GM15510 (cell line): ENCODE data around the gene GGCT.

Experiments
- POLR2A ChIP-seq: IDR thresholded peaks from 3 replicates; pipeline ENCODE4 v1.6.1; 2011; ENCODE audit warnings: borderline replicate concordance; ENCODE audit not compliant: insufficient read length; ENCODE audit errors: extremely low read depth

GGCT gene

DNA sequence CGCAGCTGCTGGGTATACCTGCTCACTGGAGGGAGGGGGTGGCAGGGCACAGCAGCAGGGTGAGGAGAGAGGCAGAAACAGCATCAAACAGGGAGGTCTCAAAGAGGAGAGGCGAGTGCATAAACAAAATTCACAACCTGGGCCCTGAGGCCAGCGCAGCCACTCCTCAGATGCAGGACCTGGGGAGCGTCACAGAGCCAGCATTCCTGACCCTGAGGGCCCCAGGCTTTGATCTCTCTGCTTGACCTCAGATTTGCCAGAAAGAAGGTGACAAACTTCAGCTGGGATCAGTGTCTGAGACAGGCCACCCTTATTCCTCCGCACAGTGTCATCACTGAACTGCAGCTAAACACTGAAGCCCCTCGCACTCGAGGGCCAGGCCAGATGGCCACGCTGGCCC is 51.6 kb downstream of the GGCT start:
- no peak for TF ChIP-seq POLR2A

DNA sequence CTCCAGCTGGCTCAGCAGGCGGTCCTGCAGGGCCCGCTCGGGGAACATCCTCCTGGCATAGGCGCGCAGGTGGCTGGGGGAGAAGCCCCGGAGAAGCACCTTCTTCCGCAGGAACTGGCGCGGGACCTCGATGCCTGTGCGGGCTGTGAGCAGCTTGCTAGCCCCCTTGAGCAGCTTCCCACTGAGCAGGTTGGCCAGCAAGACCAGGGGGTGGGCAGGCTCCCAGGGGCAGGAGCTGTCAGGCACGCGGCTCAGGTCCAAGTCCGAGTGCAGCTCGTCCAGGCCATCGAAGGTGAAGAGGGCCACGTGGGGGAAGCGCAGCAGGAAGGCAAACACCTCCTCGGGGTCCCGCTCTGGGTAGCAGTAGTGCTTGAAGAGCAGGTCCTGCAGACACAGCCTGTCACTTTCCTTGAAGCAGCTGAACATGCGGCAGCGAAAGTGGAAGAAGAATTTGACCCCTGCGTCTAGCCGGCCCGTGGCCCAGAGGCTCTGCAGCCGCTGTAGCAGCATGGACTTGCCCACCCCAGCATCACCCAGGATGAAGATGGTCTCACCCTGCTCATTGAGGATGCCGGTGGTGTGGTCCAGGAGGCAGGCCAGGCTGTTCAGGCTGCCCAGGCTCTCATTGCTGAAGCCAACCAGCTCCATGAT is 52.2 kb downstream of the GGCT start:
- TF ChIP-seq POLR2A = no peak

DNA sequence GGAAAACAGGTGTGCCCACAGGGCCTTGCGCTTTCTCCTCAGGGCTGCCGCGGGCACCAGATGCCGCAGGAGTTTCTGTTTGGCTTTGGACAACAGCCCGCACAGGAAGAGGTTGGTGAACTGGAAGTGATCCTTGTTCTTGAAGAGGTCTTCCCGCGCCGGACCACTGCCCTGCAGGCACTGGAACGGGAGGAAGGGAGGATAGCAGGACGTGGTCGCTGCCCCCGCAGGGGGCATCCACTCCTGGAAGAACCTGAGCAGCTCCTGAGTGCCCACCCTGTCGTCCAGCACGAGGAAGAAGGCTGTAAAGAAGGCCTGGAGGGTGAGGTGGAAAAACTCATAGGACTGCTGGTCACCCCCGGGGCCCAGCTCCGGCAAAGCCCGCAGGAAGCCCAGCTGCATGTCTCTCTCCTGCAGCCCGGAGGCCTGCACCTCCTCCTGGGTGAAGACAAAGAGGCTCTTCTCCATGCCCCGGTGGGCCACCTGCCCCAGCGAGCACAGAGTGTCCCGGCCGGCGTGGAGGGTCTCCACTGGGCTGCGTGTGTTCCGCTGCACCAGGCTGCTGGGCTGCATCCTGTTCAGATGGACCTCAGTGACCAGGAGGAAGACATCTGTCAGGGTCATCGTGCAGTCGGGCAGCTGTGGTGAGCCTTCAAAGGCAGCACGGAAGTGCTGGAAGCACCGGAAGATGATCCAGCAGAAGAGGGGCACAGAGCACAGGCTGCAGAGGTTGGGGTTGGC is 52.9 kb downstream of the GGCT start:
- no peak for TF ChIP-seq POLR2A

DNA sequence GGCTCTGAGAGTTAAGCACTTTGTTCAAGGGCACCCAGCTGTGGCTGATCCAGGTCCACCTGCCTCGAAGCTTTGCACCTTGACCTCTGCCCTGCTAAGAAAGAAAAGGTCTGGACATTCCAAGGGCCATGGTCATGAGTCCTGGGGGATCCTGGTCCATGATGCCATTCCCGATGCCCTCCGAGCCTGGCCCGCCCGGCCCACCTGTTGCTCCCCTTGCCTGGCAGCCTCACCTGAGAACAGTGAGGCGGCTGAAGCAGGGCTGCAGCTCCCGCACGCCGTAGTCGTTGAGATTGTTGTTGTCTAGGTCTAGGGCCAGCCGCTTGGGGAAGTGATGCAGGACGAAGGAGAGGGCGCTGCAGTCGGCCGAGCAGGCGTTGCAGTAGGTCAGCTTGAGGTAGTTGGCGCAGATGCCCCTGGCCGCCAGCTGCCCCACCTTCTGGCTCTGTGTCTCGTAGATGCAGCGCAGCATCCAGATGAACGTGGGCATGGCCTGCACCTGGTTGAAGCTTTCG is 53.6 kb downstream of the GGCT start:
- no peak for TF ChIP-seq POLR2A

DNA sequence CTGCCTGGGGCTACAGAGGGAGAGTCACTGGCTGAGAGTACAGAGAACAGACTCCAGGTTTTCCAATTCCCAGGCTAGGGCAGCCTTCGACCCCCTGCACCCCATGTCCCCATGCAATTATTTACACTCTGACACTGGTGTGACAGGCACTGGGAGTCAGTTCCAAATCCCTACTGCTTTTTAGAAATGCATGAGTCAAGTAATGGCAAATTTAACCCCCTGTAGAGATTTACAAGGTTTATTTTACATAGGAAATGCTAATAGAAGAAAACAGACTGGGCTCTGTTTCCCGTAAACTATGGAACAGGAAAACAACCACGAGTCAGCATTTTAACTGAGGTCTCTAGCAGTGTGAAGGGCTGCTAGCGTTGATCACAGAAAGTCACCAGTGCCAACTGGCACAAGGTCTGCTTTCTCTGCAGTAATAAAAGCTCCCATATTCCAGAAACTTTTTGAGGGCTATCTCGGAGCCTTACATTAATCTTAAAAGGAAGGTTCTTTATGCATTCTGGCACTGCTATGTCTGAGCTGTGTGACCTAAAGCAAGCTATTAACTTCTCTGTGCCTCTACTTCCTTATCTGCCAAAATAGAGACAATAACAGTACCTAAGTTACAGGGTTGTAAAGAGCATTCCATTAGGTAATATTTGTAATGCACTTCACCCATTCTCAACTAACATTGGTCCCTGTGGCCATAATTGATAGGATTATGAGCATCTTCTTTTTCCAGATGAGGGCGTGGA is 54.2 kb downstream of the GGCT start:
- TF ChIP-seq POLR2A = no peak

DNA sequence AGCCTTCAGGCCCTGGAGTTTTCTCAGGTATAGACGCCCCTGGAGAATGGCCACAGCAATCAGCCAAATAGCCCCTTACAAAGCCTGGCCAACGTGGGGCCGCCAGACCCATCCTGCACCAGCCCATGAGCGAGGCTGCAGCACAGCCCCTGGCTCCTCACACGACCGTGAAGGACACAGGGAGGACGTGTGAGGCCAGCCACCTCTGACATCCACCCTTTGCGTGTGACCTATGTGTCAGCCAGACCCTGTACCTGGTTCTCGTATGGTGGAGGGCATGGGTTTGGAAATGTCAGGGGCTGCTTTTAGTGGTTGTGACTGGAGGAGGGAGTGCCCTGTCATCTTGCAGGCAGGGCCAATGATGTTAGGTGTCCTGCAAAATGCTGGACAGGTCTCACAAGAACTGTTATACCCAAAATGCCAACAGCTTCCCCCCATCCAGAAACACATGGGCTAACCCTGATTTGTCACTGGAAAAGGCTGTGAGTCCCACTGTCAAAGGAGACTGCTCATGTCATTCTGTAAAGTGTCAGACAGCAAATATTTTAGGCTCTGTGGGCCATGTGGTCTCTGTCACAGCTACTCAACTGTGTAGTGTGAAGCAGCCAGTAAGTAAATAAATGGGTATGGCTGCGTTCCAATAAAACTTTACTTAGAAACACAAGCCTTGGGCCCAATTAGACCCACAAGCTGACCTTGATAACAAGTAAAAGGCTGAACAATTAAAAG is 56.0 kb downstream of the GGCT start:
- TF ChIP-seq POLR2A = no peak

DNA sequence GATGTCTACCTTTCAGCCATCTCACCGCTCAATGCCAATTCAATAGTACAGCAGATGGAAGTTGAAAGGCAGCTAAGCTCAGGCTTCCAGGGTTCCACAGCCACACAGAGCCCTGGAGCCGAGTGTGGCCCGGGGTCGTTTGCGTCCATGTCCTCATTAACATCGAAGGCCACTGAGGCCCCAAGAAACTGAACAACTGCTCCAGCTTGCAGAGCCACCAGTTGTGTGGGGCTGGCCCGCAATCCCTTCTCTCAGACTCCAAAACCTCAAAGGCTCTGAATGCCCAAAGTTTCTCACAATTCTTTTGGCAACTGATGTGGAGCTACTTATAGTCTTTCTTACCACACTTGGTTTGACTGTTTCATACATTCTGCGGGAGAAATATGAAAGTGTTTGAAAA is 57.2 kb downstream of the GGCT start:
- no peak for TF ChIP-seq POLR2A
